ENCODE results near the gene PPP1CC.
A peak's percentile ranks its signal among the peaks of the same experiment; 100 is the strongest.
"Not testable (repeated sequence)": the region's sequence is repeated elsewhere in the genome, so short reads cannot be mapped to it uniquely, and the experiment has no call there.

The PPP1CC gene

DNA sequence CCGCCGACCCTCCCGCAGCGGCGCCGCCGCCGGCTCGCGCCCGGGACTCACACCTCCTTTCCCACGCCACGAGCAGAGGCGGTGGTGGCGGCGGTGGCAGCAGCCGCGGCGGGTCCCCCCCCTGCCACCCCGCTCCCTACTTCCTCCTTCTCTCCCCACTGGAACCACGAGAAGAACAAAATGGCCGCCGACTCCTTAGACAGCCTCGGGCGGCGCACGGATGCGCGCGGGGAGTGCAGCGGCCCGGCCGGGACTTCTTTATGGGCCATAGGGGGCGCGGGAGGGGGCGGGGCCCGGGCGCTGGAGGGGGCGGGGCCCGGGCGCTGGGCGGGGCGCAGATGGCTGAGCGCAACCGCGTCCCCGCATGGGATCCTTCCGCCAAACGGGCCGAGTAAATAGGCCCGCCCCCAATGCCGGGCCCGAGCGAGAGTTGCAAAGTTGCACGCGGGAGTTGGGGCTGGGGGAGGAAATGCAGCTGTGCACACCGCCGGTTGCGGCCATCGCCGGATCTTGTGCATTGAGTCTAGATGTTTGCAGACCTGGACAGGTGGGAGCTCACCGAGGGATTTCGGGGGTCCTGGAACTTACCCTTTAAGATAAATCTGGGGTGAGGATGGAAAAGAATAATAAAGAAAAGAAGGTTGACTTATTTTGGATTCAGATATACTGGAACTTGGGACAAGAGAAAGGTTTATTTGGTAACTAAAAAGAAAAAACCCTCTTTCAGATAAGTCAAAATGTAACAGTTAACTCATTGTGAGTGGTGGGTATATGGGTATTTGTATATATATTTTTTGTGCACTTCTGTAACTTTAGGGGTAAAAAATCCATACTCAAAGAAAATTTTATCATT, at the start of gene PPP1CC:
PPP1CC (minus strand) TSS at position 174 of the 853 bp plus-strand sequence. CDS start 184 bp downstream, outside the sequence.
- peak; percentile 88 for DNase-seq (ENCODE audit: low read depth)

GRCh38 chr12:110791589-110791988, 48.9 kb upstream of the PPP1CC start:
- DNase-seq (ENCODE audit: low read depth), result no peak

DNA sequence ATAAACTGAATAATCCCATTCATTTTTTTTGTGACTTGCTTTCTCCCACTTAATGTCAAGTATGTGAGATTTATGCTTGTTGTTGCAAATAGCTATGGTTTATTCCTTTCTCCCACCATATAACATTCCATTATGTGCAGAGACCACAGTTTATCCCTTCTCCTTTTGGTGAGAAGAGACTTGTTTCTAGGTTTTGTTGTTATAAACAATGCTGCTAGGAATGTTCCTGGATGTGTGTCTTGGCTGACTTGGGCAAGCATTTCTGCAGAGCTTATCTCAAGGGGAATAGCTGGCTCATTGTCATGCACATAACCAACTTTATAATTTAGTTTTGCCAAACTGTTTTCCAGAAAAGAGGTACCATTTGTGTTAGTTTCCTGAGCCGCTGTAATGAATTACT, 47.6 kb upstream of the PPP1CC start:
- DNase-seq (ENCODE audit: low read depth), result no peak

DNA sequence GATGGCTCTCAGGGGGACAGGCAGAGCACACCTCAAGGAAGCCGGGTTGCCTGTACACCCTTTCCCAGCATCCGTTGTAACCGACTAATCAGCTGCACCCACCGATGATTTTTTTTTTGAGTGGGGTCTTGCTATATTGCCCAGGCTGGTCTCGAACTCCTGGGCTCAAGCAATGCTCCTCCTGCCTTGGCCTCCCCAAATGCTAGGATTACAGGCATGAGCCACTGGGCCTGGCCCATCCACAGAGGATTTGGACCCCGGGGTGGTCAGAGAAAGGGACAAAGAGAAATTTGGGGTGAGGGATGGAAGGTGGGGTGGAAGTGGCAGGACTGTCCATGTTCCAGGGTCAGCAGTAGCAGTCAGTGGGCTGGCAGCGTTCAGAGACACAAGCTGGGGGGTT, 43.3 kb upstream of the PPP1CC start:
- no peak for DNase-seq (ENCODE audit: low read depth)

- DNase-seq (ENCODE audit: low read depth), result no peak
Measured at GRCh38 chr12:110785240-110785639, 42.5 kb upstream of the PPP1CC start.

GRCh38 chr12:110782922-110783321, 40.2 kb upstream of the PPP1CC start:
- DNase-seq (ENCODE audit: low read depth), result no peak

- DNase-seq (ENCODE audit: low read depth), result no peak
Measured at GRCh38 chr12:110782094-110782493, 39.4 kb upstream of the PPP1CC start.

DNA sequence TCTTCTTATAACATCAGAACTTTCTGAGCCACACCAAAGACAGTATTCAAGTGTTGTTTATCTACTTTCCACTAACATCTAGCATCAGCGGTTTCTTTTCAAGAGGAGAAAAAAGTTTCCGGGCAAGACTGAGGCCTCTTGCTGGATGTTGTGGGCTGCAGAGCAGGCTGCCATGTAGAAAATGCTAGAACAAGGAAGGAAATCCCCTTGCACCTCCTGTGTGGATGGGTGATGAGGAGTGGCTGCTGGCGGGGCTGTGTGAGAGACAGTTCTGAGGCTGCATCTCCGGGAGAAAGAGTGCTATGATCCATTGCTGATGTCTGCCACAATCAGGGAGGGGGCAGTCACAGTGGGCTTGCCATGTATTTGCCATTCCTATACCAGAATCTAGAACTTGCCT, 37.8 kb upstream of the PPP1CC start:
- peak; percentile 54 for DNase-seq (ENCODE audit: low read depth)

- no peak for DNase-seq (ENCODE audit: low read depth)
Measured at GRCh38 chr12:110778833-110779577, 36.3 kb upstream of the PPP1CC start.

- DNase-seq (ENCODE audit: low read depth), result peak; percentile 65
Measured at GRCh38 chr12:110776410-110776809, 33.7 kb upstream of the PPP1CC start.

GRCh38 chr12:110775997-110776396, 33.3 kb upstream of the PPP1CC start:
- no peak for DNase-seq (ENCODE audit: low read depth)

DNA sequence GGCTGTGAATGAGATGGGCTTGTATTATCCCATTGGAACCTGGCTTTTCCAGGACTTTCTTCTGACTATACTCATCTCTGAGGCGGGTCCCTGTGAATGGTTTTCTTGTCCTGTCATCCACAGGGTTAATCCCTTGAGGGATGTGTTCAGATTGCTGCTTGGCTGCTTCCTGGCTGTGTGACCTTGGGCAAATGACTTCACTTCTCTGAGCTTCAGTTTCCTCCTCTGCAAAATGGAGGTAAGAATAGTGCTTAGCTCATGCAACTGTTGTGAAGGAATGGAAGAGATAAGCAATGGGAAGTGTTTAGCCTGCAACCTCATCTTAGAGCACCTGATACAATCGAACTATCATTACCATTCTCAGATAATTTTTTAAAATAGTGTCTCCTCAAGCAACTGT, 32.1 kb upstream of the PPP1CC start:
- no peak for DNase-seq (ENCODE audit: low read depth)

GRCh38 chr12:110768960-110769359, 26.3 kb upstream of the PPP1CC start:
- DNase-seq (ENCODE audit: low read depth), result no peak

DNA sequence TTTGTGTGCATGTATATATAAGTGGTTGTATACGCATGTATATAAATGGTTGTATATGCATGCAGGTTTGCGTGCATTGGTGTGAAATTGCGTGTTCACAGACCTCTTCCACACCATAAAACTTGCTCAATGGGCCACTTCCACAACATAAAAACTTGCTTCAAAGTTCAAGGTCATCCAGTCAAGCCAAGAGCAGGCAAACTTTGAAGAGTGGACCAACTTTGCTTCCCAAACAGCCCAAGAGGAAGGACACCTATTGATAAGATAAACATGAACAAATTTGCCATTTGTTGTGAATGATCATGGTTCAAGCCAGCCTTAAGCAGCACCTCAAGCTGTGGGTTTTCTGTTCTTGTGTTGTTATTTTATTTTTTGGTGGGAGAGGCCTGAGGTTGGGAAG, 25.2 kb upstream of the PPP1CC start:
- no peak for DNase-seq (ENCODE audit: low read depth)

DNA sequence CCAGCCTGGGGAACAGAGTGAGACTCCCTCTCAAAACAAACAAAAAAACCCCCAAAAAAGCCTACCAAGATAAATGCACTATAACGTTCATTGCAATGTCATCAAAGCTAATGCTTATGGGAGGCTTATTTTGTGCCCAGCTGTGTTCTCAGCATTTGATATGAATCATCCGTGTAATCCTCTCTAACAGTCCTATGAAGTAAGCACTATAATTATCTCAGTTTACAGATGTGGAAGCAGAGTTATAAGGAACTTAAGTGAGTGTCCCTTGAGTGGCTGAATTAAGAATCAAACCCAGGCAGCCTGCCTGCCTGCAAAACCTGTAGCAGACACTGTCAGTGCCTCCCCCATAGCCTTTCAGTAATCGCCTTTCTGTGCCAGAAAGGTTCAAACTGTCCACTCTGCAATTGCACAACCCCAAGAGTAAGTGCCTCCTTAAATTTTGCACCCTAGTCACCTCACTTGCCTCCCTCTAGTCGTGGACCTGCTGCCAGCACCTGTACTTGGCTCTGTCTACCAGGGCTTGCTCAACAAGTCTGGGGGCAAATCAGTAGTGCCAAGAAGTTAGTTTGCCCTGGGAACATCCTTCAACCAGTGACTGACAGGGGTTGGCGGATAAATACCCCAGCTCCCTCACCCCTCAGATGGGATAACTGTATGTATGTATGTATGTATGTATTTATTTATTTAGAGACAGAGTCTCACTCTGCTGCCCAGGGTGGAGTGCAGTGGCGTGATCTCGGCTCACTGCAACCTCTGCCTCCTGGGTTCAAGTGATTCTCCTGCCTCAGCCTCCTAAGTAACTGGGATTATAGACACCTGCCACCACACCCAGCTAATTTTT, 23.8 kb upstream of the PPP1CC start:
- no peak for DNase-seq (ENCODE audit: low read depth)

GRCh38 chr12:110765572-110765971, 22.9 kb upstream of the PPP1CC start:
- DNase-seq (ENCODE audit: low read depth), result not testable (repeated sequence)

DNA sequence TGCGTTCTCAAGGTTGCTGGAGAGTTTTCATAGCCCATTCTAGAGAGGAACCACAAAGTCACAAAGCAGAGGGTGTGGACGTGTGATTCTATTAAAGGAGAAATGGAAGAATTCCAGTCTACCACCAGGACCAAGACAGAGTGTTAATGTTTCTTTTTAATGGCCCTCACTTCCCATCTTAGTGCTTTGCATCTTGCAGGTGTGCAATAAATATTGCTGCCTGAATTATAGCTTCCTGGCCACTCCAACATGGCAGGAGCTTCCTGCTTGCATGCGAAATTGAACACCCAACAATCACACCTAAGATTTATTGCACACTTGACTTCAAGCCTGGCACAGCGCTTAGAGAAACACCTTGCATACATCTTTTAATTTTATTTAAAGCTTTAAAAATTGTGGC, 22.4 kb upstream of the PPP1CC start:
- DNase-seq (ENCODE audit: low read depth), result no peak

DNA sequence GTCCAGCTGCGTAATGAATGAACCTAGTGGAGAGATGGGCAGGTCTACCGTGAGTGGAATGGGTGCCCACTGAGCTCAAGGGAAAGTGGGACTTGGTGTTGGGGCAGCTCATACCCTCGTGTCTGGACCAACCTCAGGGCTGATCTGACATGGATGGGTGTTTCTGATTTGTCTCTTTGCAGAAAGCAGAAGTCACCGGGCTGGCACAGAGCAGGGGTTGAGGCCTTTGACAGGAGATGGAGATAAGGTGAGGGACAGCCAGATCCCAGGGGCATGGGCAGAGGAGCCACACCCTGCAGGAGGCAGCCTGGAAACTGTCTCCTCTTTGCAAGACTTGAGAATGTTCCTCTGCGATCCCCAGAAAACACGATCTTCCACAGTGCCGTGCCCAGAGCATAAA, 20.9 kb upstream of the PPP1CC start:
- no peak for DNase-seq (ENCODE audit: low read depth)

DNA sequence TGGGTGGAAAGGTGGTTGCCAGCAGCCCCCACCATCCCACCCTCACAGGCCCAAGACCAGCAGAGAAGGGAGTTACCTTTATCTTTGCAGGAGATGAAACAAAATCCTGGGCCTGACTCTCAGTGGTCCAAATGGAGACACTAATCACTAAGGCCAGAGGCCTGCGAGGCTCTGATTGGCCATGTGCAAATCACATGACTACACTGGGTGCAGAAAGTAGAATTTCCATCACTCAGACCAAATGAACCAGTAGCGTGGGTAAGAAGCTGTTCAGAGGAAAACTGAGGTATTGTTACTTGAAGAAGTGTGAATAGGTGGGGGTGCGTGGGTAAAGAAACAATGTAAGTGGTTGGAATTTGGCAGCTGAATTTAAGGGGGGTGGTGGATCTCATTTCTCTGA, 20.2 kb upstream of the PPP1CC start:
- no peak for DNase-seq (ENCODE audit: low read depth)

DNA sequence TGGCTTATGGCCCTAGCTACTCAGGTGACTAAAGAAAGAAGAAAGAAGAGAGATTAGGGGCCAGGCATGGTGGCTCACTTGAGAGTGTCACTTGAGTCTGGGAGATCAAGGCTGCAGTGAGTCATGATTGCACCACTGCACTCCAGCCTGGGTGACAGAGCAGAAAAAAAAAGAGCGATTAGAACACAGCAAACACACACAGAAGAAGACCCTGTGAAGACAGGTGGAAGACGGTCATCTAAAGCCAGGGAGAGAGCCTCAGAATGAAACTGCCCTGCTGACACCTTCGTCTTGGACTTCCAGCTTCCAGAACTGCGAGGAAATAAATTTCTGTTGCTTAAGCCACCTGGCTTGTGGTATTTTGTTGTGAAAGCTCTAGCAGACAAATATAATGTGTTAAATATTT, 17.5 kb upstream of the PPP1CC start:
- no peak for DNase-seq (ENCODE audit: low read depth)

- no peak for DNase-seq (ENCODE audit: low read depth)
Measured at GRCh38 chr12:110758922-110759321, 16.2 kb upstream of the PPP1CC start.

GRCh38 chr12:110756611-110757010, 13.9 kb upstream of the PPP1CC start:
- DNase-seq (ENCODE audit: low read depth), result no peak

Measured in stimulated activated CD4-positive, alpha-beta T cell treated with anti-CD3 and anti-CD28 coated beads, Interleukin-2, amount 100 ng/mL, for 4 hours (primary cell).